Sigmoid colon (tissue), 4 donors: ENCODE measurements around the gene KIAA1217.

Experiments used
- CTCF ChIP-seq, 4 experiments: fragments of 450-650 bp in 3 of 4; fragments of 200-600 bp in 1 of 4; IDR thresholded peaks; one replicate each; pipeline ENCODE4 v1.5.1; 2016 to 2019; ENCODE audit warnings: antibody characterized with exemption in 4 of 4, mild to moderate bottlenecking in 3 of 4, moderate library complexity in 2 of 4
- EP300 ChIP-seq, 4 donors: sonication (generic); formaldehyde crosslinking; IDR thresholded peaks; one replicate each; pipeline ENCODE4 v1.6.1; 2017; ENCODE audit warnings: antibody characterized with exemption in 4 of 4

GRCh38 chr10:24343686-24344085, 134.7 kb downstream of the KIAA1217 start:
- TF ChIP-seq CTCF (IDR thresholded peaks at IDR 0.05) (no peak), EP300 (IDR thresholded peaks at IDR 0.05) (no peak)
